HG03045 (cell line): ENCODE measurements around the gene CENPS.
"Not testable (repeated sequence)": the region's sequence is repeated elsewhere in the genome, so short reads cannot be mapped to it uniquely, and the experiment has no call there.

Experiments
- ATAC-seq: cut with Tn5 transposase; IDR thresholded peaks from one replicate; pipeline ENCODE4 v1.9.1; 2021; ENCODE audit warnings: mild to moderate bottlenecking, moderate library complexity; ENCODE audit not compliant: unreplicated experiment

CENPS gene

GRCh38 chr1:10430216-10431069 is at the start of gene CENPS:
Gene CENPS (plus strand): TSS chr1:10430433. CDS start chr1:10430518, 85 bp downstream.
- peak; percentile 79 for ATAC-seq

- ATAC-seq = no peak
These were observed 49.5 kb upstream of the CENPS start for GRCh38 chr1:10380594-10381275.

- no peak for ATAC-seq
These were observed 46.6 kb upstream of the CENPS start for GRCh38 chr1:10383630-10384029.

GRCh38 chr1:10384219-10384618 is 46.0 kb upstream of the CENPS start:
- no peak for ATAC-seq

- no peak for ATAC-seq
These were observed 43.2 kb upstream of the CENPS start for GRCh38 chr1:10386761-10387676.

GRCh38 chr1:10387677-10388386 is 42.4 kb upstream of the CENPS start:
- no peak for ATAC-seq

- ATAC-seq = no peak
These were observed 41.9 kb upstream of the CENPS start for GRCh38 chr1:10388387-10388715.

- no peak for ATAC-seq
These were observed 40.8 kb upstream of the CENPS start for GRCh38 chr1:10389271-10389973.

GRCh38 chr1:10396870-10397269 is 33.4 kb upstream of the CENPS start:
- ATAC-seq = no peak

GRCh38 chr1:10398278-10398733 is 31.9 kb upstream of the CENPS start:
- no peak for ATAC-seq

- ATAC-seq = peak; percentile 96
These were observed 31.3 kb upstream of the CENPS start, which contains the start of gene PGD for GRCh38 chr1:10398734-10399443. Gene PGD (plus strand): TSS chr1:10399064. CDS start chr1:10399118, 54 bp downstream.

GRCh38 chr1:10399444-10399941 is 30.7 kb upstream of the CENPS start:
- ATAC-seq = peak; percentile 13

GRCh38 chr1:10400013-10400412 is 30.2 kb upstream of the CENPS start:
- ATAC-seq = no peak

- ATAC-seq = no peak
These were observed 29.0 kb upstream of the CENPS start for GRCh38 chr1:10401281-10401680.

- ATAC-seq = no peak
These were observed 27.4 kb upstream of the CENPS start for GRCh38 chr1:10402729-10403274.

GRCh38 chr1:10407201-10407600 is 23.0 kb upstream of the CENPS start:
- no peak for ATAC-seq

- ATAC-seq = no peak
These were observed 14.9 kb upstream of the CENPS start for GRCh38 chr1:10415211-10415930.

- not testable (repeated sequence) for ATAC-seq
These were observed 14.3 kb upstream of the CENPS start for GRCh38 chr1:10415967-10416366.
